Bronchial epithelial cell (primary cell): ENCODE data around the gene PTH1R. TPM values are rescaled to one million over a fixed set of nuclear protein-coding genes. Genes with fewer than 3 reads are reported as not detected.

Experiments
- DNase-seq: peaks from one replicate; pipeline ENCODE4 v3.0.0-alpha.2; 2010; ENCODE audit warnings: low read depth
- FAIRE-seq: peaks from 2 replicates; lab custom pipeline; 2011; peaks lifted over from hg19 to GRCh38; lab: Jason Lieb, UNC
- H3K27me3 ChIP-seq: 2 replicates; pipeline ENCODE4 v1.5.1; 2011; ENCODE audit warnings: low read length; ENCODE audit not compliant: control insufficient read depth, insufficient read depth
- H3K36me3 ChIP-seq: 2 replicates; pipeline ENCODE4 v1.5.1; 2011; ENCODE audit warnings: low read length; ENCODE audit not compliant: control insufficient read depth, insufficient read depth
- H3K4me3 ChIP-seq: 2 replicates; pipeline ENCODE4 v1.5.1; 2011; ENCODE audit warnings: mild to moderate bottlenecking, low read depth, low read length, control low read depth
- CTCF ChIP-seq: IDR thresholded peaks from 2 replicates; pipeline ENCODE4 v1.5.1; 2011; ENCODE audit warnings: mild to moderate bottlenecking, moderate library complexity, low read length, control low read depth, inconsistent platforms; ENCODE audit not compliant: insufficient read depth, severe bottlenecking
- total RNA-seq: library from RNA; depleted of rRNA; stranded (reverse); fragments of >200 nt; gene quantifications from 2 replicates; pipeline ENCODE4 v1.2.1, GENCODE V29; 2014

PTH1R gene
- total RNA-seq, 1 donor from 2014 or later = not detected

DNA sequence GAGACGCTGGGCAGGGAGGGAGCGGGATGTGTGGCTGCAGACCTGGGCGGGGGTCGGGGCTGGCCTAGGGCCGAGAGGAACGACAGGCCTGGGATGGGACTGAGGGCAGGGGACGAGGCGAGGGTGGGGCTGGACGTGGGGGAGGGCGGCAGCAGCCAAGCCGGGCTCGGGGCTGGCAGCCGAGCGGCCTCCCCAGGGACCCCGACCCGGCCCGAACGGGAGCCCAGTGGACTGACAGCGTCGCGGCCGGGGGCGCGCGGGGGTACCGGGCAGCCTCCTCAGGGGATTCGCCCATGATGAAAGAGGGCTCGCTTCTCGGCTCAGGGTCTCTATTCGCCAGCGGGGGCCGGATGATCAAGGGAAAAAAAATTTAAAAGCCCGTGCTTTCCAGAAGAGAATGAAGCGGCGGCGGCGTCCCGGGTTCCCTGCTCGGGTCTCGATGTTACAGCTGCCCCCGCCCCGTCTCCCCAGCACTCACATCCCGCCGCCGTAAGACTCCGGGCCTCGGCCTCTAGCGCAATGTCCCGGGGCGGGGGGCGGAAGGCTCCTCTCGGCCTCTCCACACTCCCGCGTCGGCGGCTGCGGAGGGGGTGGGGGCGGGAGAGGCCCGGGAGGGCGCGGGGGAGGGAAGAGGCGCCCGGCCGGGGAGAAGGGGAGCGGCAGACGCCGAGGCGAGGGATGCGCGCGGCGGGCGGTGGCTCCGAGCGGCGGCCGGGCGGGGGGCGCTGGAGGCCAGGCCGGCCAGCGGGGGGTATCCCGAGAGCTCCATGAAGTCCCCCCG, 4.3 kb downstream of the PTH1R start:
- DNase-seq (no peak), FAIRE-seq (no peak)
- no peak overlapping the region for H3K4me3 ChIP-seq
- TF ChIP-seq CTCF = no peak
- H3K36me3 ChIP-seq = no peaks in the 10 kb centered on the region
- H3K27me3 ChIP-seq = peaks cover 34% of the 10 kb centered on the region

DNA sequence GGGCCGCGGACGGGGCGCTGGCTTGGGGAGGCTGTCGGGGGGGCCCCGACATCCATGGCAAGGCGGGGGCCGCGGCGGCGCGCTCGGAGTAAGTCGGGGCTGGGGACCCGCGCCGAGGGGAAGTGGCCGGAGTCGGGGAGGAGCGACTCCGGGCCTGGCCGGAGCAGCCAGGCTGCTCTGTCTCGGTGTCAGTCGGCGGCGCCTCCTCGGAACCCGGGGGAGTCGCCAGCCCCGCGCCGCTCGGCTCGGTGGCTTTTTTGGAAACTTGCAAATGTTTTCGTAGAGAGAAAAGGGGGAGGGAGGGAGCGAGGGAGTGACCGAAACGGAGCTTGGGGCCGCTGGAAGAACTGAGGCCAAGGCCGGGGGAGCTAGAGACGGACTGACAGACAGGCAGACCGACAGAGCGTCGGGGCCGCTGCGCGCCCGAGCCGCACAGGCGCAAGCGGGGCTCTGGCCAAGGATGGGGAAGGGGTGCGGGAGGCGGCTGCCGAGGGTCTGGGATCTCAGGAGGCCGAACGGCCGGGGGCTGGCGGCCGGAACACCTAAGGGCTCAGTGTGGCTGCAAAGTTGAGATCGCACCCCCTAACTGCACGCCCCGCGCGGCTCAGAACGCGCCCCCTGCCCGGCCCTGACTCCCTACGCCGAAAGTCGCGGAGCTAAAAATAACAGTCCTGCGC, 5.0 kb downstream of the PTH1R start:
- no peak for DNase-seq
- no peak for FAIRE-seq
- peak overlapping the region; percentile 20 for H3K4me3 ChIP-seq
- no peaks in the 10 kb centered on the region for H3K36me3 ChIP-seq
- H3K27me3 ChIP-seq = peaks cover 34% of the 10 kb centered on the region
- no peak for TF ChIP-seq CTCF

GRCh38 chr3:46883054-46883829, 5.7 kb downstream of the PTH1R start:
- peaks cover 34% of the 10 kb centered on the region for H3K27me3 ChIP-seq
- DNase-seq (no peak), FAIRE-seq (no peak)
- no peaks in the 10 kb centered on the region for H3K36me3 ChIP-seq
- no peak for TF ChIP-seq CTCF
- no peak overlapping the region for H3K4me3 ChIP-seq

DNA sequence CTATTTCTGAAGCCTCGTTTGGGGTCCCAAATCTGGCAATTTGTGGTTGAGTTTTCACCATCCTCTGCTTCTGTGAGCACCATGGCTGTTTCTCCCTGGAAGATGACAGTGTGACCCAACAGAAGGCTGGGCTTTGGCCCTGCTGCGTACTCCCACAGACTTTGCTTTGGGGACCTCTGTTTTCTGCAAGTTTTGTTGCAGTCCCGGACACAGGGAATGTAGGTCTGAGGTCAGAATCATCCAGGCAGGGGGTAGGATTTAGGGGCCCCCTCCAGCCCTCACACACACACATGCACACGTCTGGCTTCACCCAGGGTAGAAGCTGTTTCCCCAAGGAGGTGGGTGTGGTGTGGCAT, 6.3 kb downstream of the PTH1R start:
- DNase-seq = no peak
- no peak overlapping the region for H3K4me3 ChIP-seq

GRCh38 chr3:46884427-46884826, 6.9 kb downstream of the PTH1R start:
- DNase-seq (no peak), FAIRE-seq (no peak)
- no peaks in the 10 kb centered on the region for H3K36me3 ChIP-seq
- no peak for TF ChIP-seq CTCF
- peaks cover 34% of the 10 kb centered on the region for H3K27me3 ChIP-seq
- no peak overlapping the region for H3K4me3 ChIP-seq

More for the DNA sequence above, 6.3 kb downstream of the PTH1R start:
- FAIRE-seq = no peak
- peaks cover 34% of the 10 kb centered on the region for H3K27me3 ChIP-seq
- no peak for TF ChIP-seq CTCF
- no peaks in the 10 kb centered on the region for H3K36me3 ChIP-seq
